SK-N-SH (cell line): Measurements from ENCODE around the gene FMO4.

Experiments used
- CTCF ChIP-seq: fragments of 200-600 bp; sonication (generic); IDR thresholded peaks from 2 replicates; pipeline ENCODE4 v1.6.1; 2017; ENCODE audit warnings: antibody characterized with exemption, mild to moderate bottlenecking, moderate library complexity
- ELF1 ChIP-seq: IDR thresholded peaks from 2 replicates; pipeline ENCODE4 v1.4.0; 2012
- MXI1 ChIP-seq: IDR thresholded peaks from 2 replicates; pipeline ENCODE4 v1.6.1; 2012; ENCODE audit warnings: mild to moderate bottlenecking, low read depth, low read length, improper control_type of control experiment
- POLR2AphosphoS5 ChIP-seq: IDR thresholded peaks from 2 replicates; pipeline ENCODE4 v1.6.1; 2012; ENCODE audit warnings: low read depth, low read length
- SIN3A ChIP-seq: IDR thresholded peaks from 2 replicates; pipeline ENCODE4 v1.6.1; 2012; ENCODE audit warnings: low read depth, mild to moderate bottlenecking, low read length, moderate library complexity, borderline replicate concordance
- USF2 ChIP-seq: fragments of 150-350 bp; IDR thresholded peaks from 2 replicates; pipeline ENCODE4 v1.6.1; 2017; ENCODE audit warnings: antibody characterized with exemption, low read length, low read depth, borderline replicate concordance
- ZBTB33 ChIP-seq: IDR thresholded peaks from 2 replicates; pipeline ENCODE4 v1.4.0; 2012; ENCODE audit warnings: low read depth, borderline replicate concordance

- TF ChIP-seq CTCF (no peak), USF2 (no peak), ZBTB33 (no peak), MXI1 (no peak), ELF1 (no peak), SIN3A (no peak), POLR2AphosphoS5 (no peak)
Observed at GRCh38 chr1:171295821-171296220, 18.2 kb upstream of the FMO4 start.
